HEK293 (cell line): Measurements from ENCODE around the gene MEGF10.
A peak's percentile ranks its signal among the peaks of the same experiment; 100 is the strongest.

ENCODE experiments used
- HOXD13 ChIP-seq: sonication (generic); formaldehyde crosslinking; IDR thresholded peaks from 2 replicates; pipeline ENCODE4 v1.8.0; 2022; ENCODE audit warnings: missing genetic modification reagents, borderline replicate concordance
- KLF16 ChIP-seq: fragments of 450-650 bp; formaldehyde crosslinking; IDR thresholded peaks from 2 replicates; pipeline ENCODE4 v1.5.1; 2017; ENCODE audit warnings: missing biosample characterization, missing genetic modification characterization
- MZF1 ChIP-seq: fragments of 450-650 bp; formaldehyde crosslinking; IDR thresholded peaks from 2 replicates; pipeline ENCODE4 v1.5.1; 2017; ENCODE audit warnings: missing biosample characterization, missing genetic modification characterization, borderline replicate concordance
- ZBTB17 ChIP-seq: fragments of 450-650 bp; formaldehyde crosslinking; IDR thresholded peaks from 2 replicates; pipeline ENCODE4 v1.5.1; 2016; ENCODE audit warnings: missing biosample characterization, missing genetic modification characterization
- ZFHX2 ChIP-seq: fragments of 450-650 bp; formaldehyde crosslinking; conservative IDR thresholded peaks from 2 replicates; pipeline ENCODE4 v1.5.1; 2016; ENCODE audit warnings: missing biosample characterization, missing genetic modification characterization
- ZIC2 ChIP-seq: fragments of 450-650 bp; formaldehyde crosslinking; IDR thresholded peaks from 2 replicates; pipeline ENCODE4 v1.5.1; 2016; ENCODE audit warnings: missing biosample characterization, missing genetic modification characterization
- ZNF121 ChIP-seq: fragments of 450-650 bp; formaldehyde crosslinking; IDR thresholded peaks from 2 replicates; pipeline ENCODE4 v1.5.1; 2016; ENCODE audit warnings: missing biosample characterization, missing genetic modification characterization
- ZNF2 ChIP-seq: fragments of 450-650 bp; formaldehyde crosslinking; IDR thresholded peaks from 2 replicates; pipeline ENCODE4 v1.5.1; 2016; ENCODE audit warnings: missing biosample characterization, missing genetic modification characterization
- ZNF26 ChIP-seq: fragments of 450-650 bp; formaldehyde crosslinking; IDR thresholded peaks from 2 replicates; pipeline ENCODE4 v1.5.1; 2016; ENCODE audit warnings: missing biosample characterization, missing genetic modification characterization
- ZNF280D ChIP-seq: fragments of 450-650 bp; formaldehyde crosslinking; IDR thresholded peaks from 2 replicates; pipeline ENCODE4 v1.5.1; 2016; ENCODE audit warnings: missing biosample characterization, missing genetic modification characterization
- ZNF311 ChIP-seq: fragments of 450-650 bp; formaldehyde crosslinking; IDR thresholded peaks from 2 replicates; pipeline ENCODE4 v1.5.1; 2017; ENCODE audit warnings: missing biosample characterization, missing genetic modification characterization, borderline replicate concordance
- ZNF514 ChIP-seq: fragments of 450-650 bp; formaldehyde crosslinking; IDR thresholded peaks from 2 replicates; pipeline ENCODE4 v1.5.1; 2016; ENCODE audit warnings: missing biosample characterization, missing genetic modification characterization
- ZNF530 ChIP-seq: fragments of 450-650 bp; formaldehyde crosslinking; IDR thresholded peaks from 2 replicates; pipeline ENCODE4 v1.5.1; 2016; ENCODE audit warnings: low read depth, missing biosample characterization, missing genetic modification characterization
- ZNF555 ChIP-seq: fragments of 450-650 bp; formaldehyde crosslinking; conservative IDR thresholded peaks from 2 replicates; pipeline ENCODE4 v1.5.1; 2017; ENCODE audit warnings: missing biosample characterization, mild to moderate bottlenecking, missing genetic modification characterization, inconsistent platforms
- ZNF558 ChIP-seq: fragments of 450-650 bp; formaldehyde crosslinking; IDR thresholded peaks from 2 replicates; pipeline ENCODE4 v1.5.1; 2016; ENCODE audit warnings: missing biosample characterization, missing genetic modification characterization
- ZNF561 ChIP-seq: fragments of 450-650 bp; IDR thresholded peaks from 2 replicates; pipeline ENCODE4 v1.5.1; 2018; ENCODE audit warnings: missing biosample characterization, missing genetic modification characterization, borderline replicate concordance
- ZNF658 ChIP-seq: fragments of 450-650 bp; formaldehyde crosslinking; IDR thresholded peaks from 2 replicates; pipeline ENCODE4; 2016; ENCODE audit warnings: missing biosample characterization, missing genetic modification characterization
- ZNF664 ChIP-seq: fragments of 450-650 bp; formaldehyde crosslinking; IDR thresholded peaks from 2 replicates; pipeline ENCODE4 v1.5.1; 2016; ENCODE audit warnings: missing biosample characterization, missing genetic modification characterization
- ZNF704 ChIP-seq: fragments of 450-650 bp; formaldehyde crosslinking; IDR thresholded peaks from 2 replicates; pipeline ENCODE4 v1.5.1; 2016; ENCODE audit warnings: missing biosample characterization, missing genetic modification characterization
- ZNF747 ChIP-seq: fragments of 450-650 bp; formaldehyde crosslinking; IDR thresholded peaks from 2 replicates; pipeline ENCODE4 v1.5.1; 2016; ENCODE audit warnings: missing biosample characterization, missing genetic modification characterization
- TF ChIP-seq, protein P1 (sequence below): fragments of 450-650 bp; formaldehyde crosslinking; IDR thresholded peaks from 2 replicates; pipeline ENCODE4 v1.5.1; 2016; ENCODE audit warnings: missing biosample characterization, missing genetic modification characterization
- TF ChIP-seq, protein P2 (sequence below): fragments of 450-650 bp; formaldehyde crosslinking; IDR thresholded peaks from 2 replicates; pipeline ENCODE4 v1.5.1; 2016; ENCODE audit warnings: missing biosample characterization, missing genetic modification characterization
- TF ChIP-seq, protein P3 (sequence below): fragments of 450-650 bp; formaldehyde crosslinking; IDR thresholded peaks from 2 replicates; pipeline ENCODE4 v1.5.1; 2016; ENCODE audit warnings: missing biosample characterization, missing genetic modification characterization, low read depth
- TF ChIP-seq, protein P4 (sequence below): fragments of 450-650 bp; formaldehyde crosslinking; IDR thresholded peaks from 2 replicates; pipeline ENCODE4 v1.5.1; 2016; ENCODE audit warnings: missing biosample characterization, missing genetic modification characterization

Gene MEGF10

DNA sequence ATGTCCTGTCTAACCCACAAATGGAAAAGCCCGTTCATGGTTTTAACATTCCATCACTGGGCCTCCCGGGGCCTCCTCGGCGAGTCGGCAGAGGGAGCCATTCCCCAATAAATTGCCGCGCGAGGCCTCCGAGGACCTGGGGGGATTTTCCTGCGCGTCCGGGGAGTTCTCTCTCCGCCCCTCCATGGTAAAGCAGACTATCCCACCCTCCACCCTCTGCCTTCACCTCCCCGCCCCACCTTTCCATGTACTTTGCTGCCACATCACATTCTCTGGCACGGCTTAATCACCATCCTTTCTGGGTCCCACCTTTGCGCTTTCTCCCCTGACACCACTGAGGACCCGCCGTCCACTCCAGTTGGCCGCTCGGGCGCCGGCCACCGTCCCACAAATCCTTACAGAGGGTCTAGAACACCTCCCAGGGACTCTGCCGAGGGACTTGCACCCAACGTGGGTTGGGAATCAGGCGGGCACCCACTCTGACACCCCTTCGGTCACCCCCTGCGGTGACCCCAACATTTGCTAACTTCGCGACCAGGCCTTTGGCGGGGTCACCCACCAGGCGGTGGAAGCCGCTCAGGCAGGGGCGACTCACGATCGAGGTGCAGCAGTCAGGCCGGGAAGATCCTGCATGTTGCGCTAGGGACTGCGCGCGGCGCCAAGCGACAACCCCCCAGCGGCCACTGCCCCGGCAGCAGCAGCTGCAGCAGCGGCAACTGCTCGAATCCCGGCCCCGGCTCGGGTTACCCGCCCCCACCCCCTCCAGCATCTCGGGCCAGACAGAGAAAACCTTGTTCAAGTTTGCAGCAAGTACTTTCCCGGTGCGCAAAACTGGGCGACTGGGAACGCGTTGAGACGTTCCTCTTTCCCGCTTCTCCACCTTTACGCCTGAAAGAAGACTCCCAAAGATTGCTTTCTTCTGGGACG, at the start of gene MEGF10 (continued):
- TF ChIP-seq, protein P1, sequence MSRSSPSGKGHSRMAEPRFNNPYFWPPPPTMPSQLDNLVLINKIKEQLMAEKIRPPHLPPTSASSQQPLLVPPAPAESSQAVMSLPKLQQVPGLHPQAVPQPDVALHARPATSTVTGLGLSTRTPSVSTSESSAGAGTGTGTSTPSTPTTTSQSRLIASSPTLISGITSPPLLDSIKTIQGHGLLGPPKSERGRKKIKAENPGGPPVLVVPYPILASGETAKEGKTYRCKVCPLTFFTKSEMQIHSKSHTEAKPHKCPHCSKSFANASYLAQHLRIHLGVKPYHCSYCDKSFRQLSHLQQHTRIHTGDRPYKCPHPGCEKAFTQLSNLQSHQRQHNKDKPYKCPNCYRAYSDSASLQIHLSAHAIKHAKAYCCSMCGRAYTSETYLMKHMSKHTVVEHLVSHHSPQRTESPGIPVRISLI (tag by site-specific recombination) = no peak
- TF ChIP-seq ZNF26 (no peak), ZNF514 (tag by site-specific recombination) (no peak), ZNF555 (no peak), ZIC2 (tag by site-specific recombination) (peak; percentile 62), ZNF704 (tag by site-specific recombination) (no peak), ZBTB17 (tag by site-specific recombination) (peak; percentile 86), ZNF658 (no peak), ZNF747 (tag by site-specific recombination) (no peak), ZNF311 (no peak), MZF1 (peak; percentile 95), KLF16 (tag by site-specific recombination) (peak; percentile 28; the same call in 1 of the 2 replicates), ZNF280D (tag by site-specific recombination) (no peak), ZFHX2 (peak; percentile 34; the same call in 1 of the 2 replicates), HOXD13 (CRISPR knock-in tag) (no peak), ZNF2 (tag by site-specific recombination) (peak; percentile 67), ZNF121 (tag by site-specific recombination) (no peak), ZNF561 (tag by site-specific recombination) (no peak; the same call in 1 of the 2 replicates), ZNF530 (no peak), ZNF558 (tag by site-specific recombination) (no peak), ZNF664 (tag by site-specific recombination) (no peak)
- TF ChIP-seq, protein P2, sequence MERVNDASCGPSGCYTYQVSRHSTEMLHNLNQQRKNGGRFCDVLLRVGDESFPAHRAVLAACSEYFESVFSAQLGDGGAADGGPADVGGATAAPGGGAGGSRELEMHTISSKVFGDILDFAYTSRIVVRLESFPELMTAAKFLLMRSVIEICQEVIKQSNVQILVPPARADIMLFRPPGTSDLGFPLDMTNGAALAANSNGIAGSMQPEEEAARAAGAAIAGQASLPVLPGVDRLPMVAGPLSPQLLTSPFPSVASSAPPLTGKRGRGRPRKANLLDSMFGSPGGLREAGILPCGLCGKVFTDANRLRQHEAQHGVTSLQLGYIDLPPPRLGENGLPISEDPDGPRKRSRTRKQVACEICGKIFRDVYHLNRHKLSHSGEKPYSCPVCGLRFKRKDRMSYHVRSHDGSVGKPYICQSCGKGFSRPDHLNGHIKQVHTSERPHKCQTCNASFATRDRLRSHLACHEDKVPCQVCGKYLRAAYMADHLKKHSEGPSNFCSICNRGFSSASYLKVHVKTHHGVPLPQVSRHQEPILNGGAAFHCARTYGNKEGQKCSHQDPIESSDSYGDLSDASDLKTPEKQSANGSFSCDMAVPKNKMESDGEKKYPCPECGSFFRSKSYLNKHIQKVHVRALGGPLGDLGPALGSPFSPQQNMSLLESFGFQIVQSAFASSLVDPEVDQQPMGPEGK = peak; percentile 81
- TF ChIP-seq, protein P3, sequence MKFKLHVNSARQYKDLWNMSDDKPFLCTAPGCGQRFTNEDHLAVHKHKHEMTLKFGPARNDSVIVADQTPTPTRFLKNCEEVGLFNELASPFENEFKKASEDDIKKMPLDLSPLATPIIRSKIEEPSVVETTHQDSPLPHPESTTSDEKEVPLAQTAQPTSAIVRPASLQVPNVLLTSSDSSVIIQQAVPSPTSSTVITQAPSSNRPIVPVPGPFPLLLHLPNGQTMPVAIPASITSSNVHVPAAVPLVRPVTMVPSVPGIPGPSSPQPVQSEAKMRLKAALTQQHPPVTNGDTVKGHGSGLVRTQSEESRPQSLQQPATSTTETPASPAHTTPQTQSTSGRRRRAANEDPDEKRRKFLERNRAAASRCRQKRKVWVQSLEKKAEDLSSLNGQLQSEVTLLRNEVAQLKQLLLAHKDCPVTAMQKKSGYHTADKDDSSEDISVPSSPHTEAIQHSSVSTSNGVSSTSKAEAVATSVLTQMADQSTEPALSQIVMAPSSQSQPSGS (tag by site-specific recombination) = no peak
- TF ChIP-seq, protein P4, sequence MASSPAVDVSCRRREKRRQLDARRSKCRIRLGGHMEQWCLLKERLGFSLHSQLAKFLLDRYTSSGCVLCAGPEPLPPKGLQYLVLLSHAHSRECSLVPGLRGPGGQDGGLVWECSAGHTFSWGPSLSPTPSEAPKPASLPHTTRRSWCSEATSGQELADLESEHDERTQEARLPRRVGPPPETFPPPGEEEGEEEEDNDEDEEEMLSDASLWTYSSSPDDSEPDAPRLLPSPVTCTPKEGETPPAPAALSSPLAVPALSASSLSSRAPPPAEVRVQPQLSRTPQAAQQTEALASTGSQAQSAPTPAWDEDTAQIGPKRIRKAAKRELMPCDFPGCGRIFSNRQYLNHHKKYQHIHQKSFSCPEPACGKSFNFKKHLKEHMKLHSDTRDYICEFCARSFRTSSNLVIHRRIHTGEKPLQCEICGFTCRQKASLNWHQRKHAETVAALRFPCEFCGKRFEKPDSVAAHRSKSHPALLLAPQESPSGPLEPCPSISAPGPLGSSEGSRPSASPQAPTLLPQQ (tag by site-specific recombination) = peak; percentile 93
